GM18519 (cell line): Measurements from ENCODE around the gene CCDC183.
"Not testable (repeated sequence)": the region's sequence is repeated elsewhere in the genome, so short reads cannot be mapped to it uniquely, and the experiment has no call there.

Source experiments
- ATAC-seq: cut with Tn5 transposase; IDR thresholded peaks from one replicate; pipeline ENCODE4 v1.9.1; 2021; ENCODE audit warnings: mild to moderate bottlenecking, moderate library complexity; ENCODE audit not compliant: unreplicated experiment, low FRiP score

CCDC183 gene

GRCh38 chr9:136760424-136760823 lies 35.7 kb upstream of the CCDC183 start:
- ATAC-seq = no peak

DNA sequence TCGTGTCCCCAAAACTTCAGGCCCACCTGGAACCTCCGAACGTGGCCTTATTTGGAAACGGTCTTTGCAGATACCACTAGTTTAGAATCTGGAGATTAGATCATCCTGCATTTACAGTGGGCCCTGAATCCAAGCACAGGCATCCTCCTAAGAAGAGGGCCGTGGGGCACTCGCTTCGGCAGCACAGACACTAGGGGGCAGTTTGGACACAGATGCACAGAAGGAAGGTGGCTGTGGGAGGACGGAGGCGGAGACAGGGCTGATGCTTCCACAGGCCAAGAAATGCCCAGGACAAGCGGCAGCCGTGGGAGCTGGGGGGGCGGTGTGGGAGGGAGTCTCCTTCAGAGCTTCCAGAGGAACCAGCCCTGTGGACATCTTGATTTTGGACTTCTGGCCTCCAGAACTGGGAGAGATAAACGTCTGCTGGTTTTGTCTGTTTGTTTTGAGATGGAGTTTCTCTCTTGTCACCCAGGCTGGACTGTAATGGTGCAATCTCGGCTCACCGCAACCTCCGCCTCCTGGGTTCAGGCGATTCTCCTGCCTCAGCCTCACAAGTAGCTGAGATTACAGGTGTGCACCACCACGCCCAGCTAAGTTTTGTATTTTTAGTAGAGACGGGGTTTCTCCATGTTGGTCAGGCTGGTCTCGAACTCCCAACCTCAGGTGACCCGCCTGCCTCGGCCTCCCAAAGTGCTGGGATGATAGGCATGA lies 35.1 kb upstream of the CCDC183 start:
- not testable (repeated sequence) for ATAC-seq

DNA sequence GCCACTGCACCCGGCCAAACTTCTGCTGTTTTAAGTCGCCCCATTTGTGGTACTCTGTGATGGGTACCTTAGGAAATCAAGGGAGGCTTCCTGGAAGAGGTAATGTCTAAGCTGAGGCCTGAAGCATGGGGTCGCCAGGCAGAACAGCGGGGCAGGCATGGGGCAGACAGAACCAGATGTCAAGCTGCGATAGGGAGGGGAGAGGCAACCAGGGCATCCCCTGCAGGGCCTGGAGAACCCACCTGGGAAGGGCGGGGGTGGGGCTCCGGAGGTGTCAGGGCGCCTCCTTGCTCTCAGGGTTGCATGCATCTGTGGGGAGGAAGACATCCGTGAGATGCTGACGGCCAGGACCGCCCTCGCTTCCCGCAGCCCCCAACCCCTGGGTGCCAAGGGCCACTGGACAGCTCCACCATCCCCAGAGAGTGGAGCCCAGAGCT lies 34.6 kb upstream of the CCDC183 start:
- ATAC-seq = no peak

DNA sequence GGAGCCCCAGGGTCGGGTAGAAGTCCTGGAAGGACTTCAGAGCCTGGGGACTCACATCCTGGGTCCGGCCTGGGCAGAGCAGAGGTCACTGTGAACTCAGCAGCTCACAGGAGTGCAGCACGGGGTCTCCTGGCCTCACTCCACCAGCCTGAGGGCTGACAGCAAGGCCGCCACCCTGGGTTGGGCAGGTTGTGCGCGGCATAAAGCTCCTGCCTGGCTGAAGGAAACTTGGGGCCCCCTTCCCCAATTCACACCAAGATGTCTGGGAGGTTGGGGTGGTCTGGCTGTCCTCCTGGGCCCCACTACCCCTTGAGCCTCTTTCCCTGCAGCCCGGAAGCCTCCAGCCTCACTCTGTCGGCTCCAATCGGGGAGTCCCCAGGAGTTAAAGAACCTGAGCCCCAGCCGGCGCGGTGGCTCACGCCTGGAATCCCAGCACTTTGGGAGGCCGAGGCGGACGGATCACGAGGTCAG lies 33.9 kb upstream of the CCDC183 start:
- ATAC-seq = no peak

GRCh38 chr9:136762915-136763648 lies 33.1 kb upstream of the CCDC183 start:
- ATAC-seq = no peak

- ATAC-seq = no peak
Observed at GRCh38 chr9:136763649-136764035, 32.5 kb upstream of the CCDC183 start.

- no peak for ATAC-seq
Observed at GRCh38 chr9:136764301-136764891, 31.7 kb upstream of the CCDC183 start, which contains the start of gene LCN15. Gene LCN15 (minus strand): TSS chr9:136764518. CDS start chr9:136764488, 30 bp downstream.

DNA sequence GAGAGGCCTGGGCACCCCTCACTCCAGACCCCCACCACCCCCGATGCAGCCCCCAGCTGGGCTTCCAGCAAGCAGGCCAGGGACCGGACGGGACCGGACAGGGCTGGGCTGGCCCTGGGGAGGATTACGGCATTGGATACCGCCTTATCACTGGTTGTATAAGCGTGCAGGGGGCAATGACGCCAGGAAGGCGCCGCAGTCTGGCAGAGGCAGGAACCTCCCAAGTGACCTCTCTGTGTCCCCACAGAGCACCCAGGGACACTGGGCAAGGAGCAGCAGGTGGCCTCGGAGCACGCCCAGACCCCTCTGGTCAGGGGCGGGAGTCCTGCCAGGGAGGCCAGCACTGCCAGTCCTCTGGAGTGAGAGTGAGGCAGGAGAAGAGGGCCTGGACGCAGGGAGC lies 31.1 kb upstream of the CCDC183 start:
- ATAC-seq = no peak

GRCh38 chr9:136765745-136766409 lies 30.3 kb upstream of the CCDC183 start:
- ATAC-seq = not testable (repeated sequence)

- ATAC-seq = not testable (repeated sequence)
Observed at GRCh38 chr9:136766410-136767120, 29.6 kb upstream of the CCDC183 start.

GRCh38 chr9:136769710-136770191 lies 26.4 kb upstream of the CCDC183 start:
- ATAC-seq = no peak

DNA sequence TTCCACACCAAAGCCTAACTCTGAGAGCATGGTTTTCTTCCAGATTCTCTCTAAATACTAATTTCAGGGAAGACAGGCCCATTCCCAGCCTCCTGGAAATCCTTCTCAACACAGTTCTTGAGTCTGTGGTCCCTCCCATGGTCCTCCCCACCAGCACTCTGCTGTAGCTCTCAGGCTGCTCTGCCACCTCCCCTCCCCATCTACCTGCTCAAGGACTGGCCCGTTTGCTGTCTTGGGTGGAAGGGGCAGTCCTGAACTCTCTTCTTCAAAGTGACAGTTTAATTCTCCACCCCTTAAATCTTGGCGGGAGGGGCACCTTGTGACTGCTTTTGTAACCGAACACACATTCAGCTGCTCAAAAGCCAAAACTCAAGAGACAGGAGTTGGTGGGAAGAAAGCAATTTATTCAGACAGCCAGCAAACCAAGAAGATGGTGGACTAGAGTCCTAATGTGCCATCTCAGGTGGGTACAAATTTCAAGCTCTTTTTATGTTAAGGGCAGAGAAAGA lies 24.2 kb upstream of the CCDC183 start:
- ATAC-seq = no peak

- no peak for ATAC-seq
Observed at GRCh38 chr9:136773386-136774044, 22.6 kb upstream of the CCDC183 start.

GRCh38 chr9:136774416-136775045 lies 21.6 kb upstream of the CCDC183 start:
- ATAC-seq = no peak

GRCh38 chr9:136775191-136775590 lies 20.9 kb upstream of the CCDC183 start:
- ATAC-seq = no peak

DNA sequence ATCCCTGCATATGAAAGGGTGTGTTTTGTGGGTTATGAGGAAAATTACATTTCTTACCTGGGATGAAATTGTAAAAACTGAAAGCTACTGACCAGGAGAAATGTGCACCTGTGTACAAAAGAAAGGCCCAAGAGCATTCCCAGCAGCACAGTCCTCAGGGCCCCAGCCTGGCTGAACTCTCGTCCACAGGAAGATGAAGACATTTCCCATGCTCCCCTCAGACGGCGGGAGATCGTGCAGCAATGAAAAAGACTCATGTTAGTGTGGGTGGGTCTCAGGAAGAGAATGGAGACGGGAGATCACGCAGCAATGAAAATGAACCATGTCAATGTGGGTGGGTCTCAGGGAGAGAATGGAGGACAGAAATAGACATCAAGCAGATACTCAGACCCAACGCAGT lies 19.2 kb upstream of the CCDC183 start:
- no peak for ATAC-seq

DNA sequence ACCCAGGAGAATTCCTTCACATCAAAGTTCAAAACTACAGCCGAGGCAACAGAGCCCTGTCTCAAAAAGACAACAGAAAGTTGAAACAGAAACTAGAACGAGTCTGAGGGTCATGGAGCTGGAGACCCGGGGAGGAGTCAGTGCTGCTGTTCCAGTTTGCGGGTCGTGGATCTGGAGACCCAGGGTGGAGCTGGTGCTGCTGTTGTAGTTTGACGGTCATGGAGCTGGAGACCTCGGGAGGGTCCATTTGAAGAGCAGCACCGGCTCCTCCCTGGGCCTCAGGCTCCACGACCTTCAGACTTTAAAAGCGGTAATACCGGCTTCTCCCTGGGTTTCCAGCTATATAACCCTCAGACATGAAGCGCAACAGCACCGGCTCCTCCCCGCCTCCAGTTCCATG lies 18.8 kb upstream of the CCDC183 start:
- no peak for ATAC-seq

- no peak for ATAC-seq
Observed at GRCh38 chr9:136779808-136780207, 16.3 kb upstream of the CCDC183 start.

DNA sequence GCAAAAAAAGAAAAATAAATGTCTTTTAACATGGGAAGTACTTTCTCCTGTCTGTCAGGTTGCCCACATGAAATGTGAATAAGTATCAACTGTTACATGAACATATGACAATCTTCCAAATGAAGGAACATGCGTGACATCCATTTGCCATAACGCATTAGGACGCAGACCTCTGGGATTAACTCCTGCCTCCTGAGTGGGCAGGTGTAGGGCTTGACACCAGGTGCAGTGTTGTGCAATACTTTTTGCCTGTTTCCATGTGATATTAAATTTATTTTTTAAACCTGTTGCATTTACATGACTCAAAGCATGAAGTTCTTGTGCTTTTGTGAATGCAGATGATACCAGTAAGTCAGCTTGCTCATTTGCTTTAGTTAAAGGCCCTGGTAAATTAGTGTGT lies 13.7 kb upstream of the CCDC183 start:
- no peak for ATAC-seq
